Mammary epithelial cell (primary cell): Measurements from ENCODE around the gene SMIM12.

Experiments
- CTCF ChIP-seq, 2 donors: IDR thresholded peaks in 1 of 2; conservative IDR thresholded peaks in 1 of 2; 2 replicates each; pipeline ENCODE4 v1.5.1; 2011 to 2012; ENCODE audit warnings: inconsistent platforms in 2 of 2, low read length in 2 of 2, mild to moderate bottlenecking in 2 of 2, control low read depth in 1 of 2, low read depth in 1 of 2; ENCODE audit not compliant: insufficient read depth in 1 of 2; ENCODE audit errors: extremely low read depth in 1 of 2
- EZH2 ChIP-seq: IDR thresholded peaks from 2 replicates; pipeline ENCODE4 v1.6.1; 2012; ENCODE audit warnings: low read length, inconsistent platforms, borderline replicate concordance

- TF ChIP-seq CTCF (conservative IDR thresholded peaks at IDR 0.05 in 1 of 2, IDR thresholded peaks at IDR 0.05 in 1 of 2; ENCODE audit: extremely low read depth in 1 of 2, insufficient read depth in 1 of 2, low read depth in 1 of 2, low read length in 2 of 2), result no peak
- no peak for TF ChIP-seq EZH2
Observed at GRCh38 chr1:34824817-34825454, 34.6 kb downstream of the SMIM12 start.
